Activated T-helper 2 cell treated with anti-CD3 and anti-CD28 coated beads, Interferon-gamma antibody, Interleukin-2, Interleukin-4, amounts not matched to agents 10 μg/mL and 5 μg/mL and 100 μg/mL, durations not matched to agents 14 hours and 24 hours and 36 hours (primary cell): ENCODE data around the gene SUCNR1. TPM values are rescaled to one million over a fixed set of nuclear protein-coding genes. Genes with fewer than 3 reads are reported as not detected.
"Not testable (repeated sequence)": the region's sequence is repeated elsewhere in the genome, so short reads cannot be mapped to it uniquely, and the experiment has no call there.

Experiments used
- DNase-seq: peaks from one replicate; pipeline ENCODE4 v3.0.0; 2021; ENCODE audit warnings: low spot score
- H3K27ac Mint-ChIP-seq: one replicate; pipeline ENCODE4 v1.8.0; 2021; ENCODE audit warnings: mixed read lengths
- H3K27me3 Mint-ChIP-seq: one replicate; pipeline ENCODE4 v1.8.0; 2021; ENCODE audit warnings: low read depth, mixed read lengths
- H3K36me3 Mint-ChIP-seq: one replicate; pipeline ENCODE4 v1.8.0; 2021; ENCODE audit warnings: low read depth, mixed read lengths
- H3K4me1 Mint-ChIP-seq: one replicate; pipeline ENCODE4 v1.8.0; 2021; ENCODE audit warnings: low read depth, mixed read lengths
- H3K4me3 Mint-ChIP-seq: one replicate; pipeline ENCODE4 v1.8.0; 2021; ENCODE audit warnings: low read depth, mild to moderate bottlenecking, moderate library complexity, mixed read lengths
- H3K9me3 Mint-ChIP-seq: one replicate; pipeline ENCODE4 v1.8.0; 2021; ENCODE audit warnings: mixed read lengths
- intact Hi-C: fragments of 100-400 bp; cut with micrococcal nuclease; formaldehyde crosslinking; loops from one replicate; pipeline ENCODE4 v1.15.1; 2023
- total RNA-seq: library from RNA; stranded (reverse); gene quantifications from 2 replicates; pipeline ENCODE4 v1.2.3, GENCODE V29; 2022

The SUCNR1 gene, protein sequence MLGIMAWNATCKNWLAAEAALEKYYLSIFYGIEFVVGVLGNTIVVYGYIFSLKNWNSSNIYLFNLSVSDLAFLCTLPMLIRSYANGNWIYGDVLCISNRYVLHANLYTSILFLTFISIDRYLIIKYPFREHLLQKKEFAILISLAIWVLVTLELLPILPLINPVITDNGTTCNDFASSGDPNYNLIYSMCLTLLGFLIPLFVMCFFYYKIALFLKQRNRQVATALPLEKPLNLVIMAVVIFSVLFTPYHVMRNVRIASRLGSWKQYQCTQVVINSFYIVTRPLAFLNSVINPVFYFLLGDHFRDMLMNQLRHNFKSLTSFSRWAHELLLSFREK
- not detected in 2 replicates for total RNA-seq

DNA sequence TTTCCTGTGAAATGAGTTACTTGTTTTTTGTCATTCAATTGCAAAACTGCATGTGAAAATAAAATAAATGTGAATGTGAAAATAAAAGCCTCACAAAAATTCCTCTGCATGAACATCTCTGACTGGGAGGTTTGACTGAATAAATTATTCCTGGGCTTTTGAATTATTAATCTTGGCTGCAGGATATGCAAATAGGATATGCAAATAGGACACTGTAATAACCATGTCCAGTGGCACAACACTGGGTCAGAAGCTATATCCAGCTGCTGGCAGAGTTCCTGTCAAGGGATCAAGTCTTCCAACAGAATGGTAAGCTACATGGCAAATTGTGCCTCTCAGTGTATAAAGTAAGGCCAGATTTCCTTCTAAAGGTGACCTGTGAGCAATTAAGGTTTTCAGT is at the start of gene SUCNR1:
SUCNR1 (plus strand) TSS at position 246 of the 400 bp plus-strand sequence. CDS start 6,250 bp downstream, outside the sequence.
- DNase-seq, result no peak
- intact Hi-C loops, result loop anchor here (10.0 kb wide), 1 partner anchor 569 kb away; no protein-coding TSS in a partner anchor
- Mint-ChIP-seq H3K27ac (no peak within 1 kb of the TSS), H3K36me3 (no peaks in the 10 kb centered on the region), H3K4me1 (peaks cover 23% of the 10 kb centered on the region), H3K27me3 (peaks cover 4% of the 10 kb centered on the region), H3K4me3 (no peak within 1 kb of the TSS), H3K9me3 (no peaks in the 10 kb centered on the region)

DNA sequence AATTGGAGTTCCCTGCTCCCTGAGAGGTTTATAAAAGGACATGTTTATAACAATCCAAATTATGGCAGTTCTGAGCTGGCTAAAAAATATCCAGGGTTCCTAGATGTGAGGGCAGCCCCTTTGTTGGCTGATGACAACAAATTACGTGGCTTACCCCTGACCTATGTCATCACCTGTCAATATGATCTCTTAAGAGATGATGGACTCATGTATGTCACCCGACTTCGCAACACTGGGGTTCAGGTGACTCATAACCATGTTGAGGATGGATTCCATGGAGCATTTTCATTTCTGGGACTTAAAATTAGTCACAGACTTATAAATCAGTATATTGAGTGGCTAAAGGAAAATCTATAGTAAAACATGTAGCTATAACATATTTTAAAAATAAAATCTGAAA is 45.6 kb upstream of the SUCNR1 start:
- intact Hi-C loops, result no loop called here
- no peak overlapping the region for H3K4me3 Mint-ChIP-seq
- DNase-seq, result no peak

DNA sequence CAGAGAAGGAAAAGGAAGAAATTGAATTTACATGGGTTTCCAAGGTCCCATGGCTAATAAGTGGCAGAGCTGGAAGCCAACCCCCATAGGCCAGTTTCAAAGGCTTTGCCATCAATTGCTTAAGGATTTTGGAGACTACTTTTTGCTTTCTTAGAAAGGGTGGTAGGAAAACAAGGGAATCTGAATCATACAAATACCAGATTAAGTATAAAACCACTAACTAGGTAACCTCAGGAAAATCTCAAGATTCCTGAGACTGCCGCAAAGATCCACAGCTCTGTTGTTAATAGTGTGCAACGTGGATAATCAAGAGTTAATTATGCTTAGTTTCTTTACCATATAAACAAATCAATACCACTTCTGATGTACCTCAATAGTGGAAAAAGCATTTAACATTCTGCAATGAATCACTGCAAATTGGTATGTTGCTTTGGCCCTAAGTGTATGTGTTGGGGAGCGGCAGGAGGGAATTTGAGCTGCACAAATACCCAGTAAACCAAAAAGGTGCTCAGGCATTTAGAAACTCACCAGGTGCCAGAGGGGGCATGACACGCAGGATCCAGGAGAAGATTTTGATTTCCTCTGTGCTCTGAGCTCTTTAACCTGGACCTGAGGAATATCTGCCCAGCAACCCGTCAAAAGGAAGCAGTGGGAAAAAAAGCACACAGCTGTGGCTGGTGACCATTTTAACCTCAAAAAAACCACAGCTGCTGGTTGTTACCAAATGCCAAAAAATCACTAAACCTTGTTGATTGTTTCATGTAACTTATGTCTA is 37.5 kb upstream of the SUCNR1 start:
- H3K27me3 Mint-ChIP-seq, result peaks cover 48% of the 10 kb centered on the region
- H3K4me1 Mint-ChIP-seq, result peaks cover 2% of the 10 kb centered on the region
- no peaks in the 10 kb centered on the region for H3K36me3 Mint-ChIP-seq
- no peak for DNase-seq
- intact Hi-C loops, result loop anchor here (5.0 kb wide), 2 partner anchors 369 to 669 kb away; no protein-coding TSS in a partner anchor
- no peak overlapping the region for H3K27ac Mint-ChIP-seq
- no peaks in the 10 kb centered on the region for H3K9me3 Mint-ChIP-seq
- H3K4me3 Mint-ChIP-seq, result no peak overlapping the region

More for the DNA sequence above, 45.6 kb upstream of the SUCNR1 start:
- H3K9me3 Mint-ChIP-seq, result no peaks in the 10 kb centered on the region
- no peaks in the 10 kb centered on the region for H3K4me1 Mint-ChIP-seq
- H3K36me3 Mint-ChIP-seq, result no peaks in the 10 kb centered on the region
- H3K27ac Mint-ChIP-seq, result no peak overlapping the region
- peaks cover 36% of the 10 kb centered on the region for H3K27me3 Mint-ChIP-seq

DNA sequence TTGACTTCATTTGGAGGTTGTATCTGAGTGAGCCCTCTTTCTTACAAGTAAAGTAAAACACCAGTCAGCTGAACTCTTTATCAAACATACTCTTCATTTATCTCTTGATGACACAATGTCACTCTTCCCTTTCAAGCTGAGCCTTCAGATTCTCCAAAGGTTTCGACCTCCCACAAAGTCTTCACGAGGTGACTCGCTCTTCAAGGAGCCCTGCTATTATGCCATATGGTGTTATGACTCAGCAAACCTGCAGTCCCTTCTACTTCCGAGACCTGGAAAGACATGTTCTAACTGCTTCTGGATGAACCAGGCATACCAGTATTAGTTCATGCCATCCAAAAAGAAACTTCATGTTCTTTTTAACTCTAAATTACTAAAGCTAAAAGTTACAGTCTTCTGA is 36.4 kb upstream of the SUCNR1 start:
- no peaks in the 10 kb centered on the region for H3K9me3 Mint-ChIP-seq
- H3K4me1 Mint-ChIP-seq, result peaks cover 2% of the 10 kb centered on the region
- H3K27me3 Mint-ChIP-seq, result peaks cover 46% of the 10 kb centered on the region
- no peak overlapping the region for H3K27ac Mint-ChIP-seq
- DNase-seq, result no peak
- H3K36me3 Mint-ChIP-seq, result no peaks in the 10 kb centered on the region
- no peak overlapping the region for H3K4me3 Mint-ChIP-seq
- intact Hi-C loops, result loop anchor here (5.0 kb wide), 2 partner anchors 370 to 670 kb away; no protein-coding TSS in a partner anchor

DNA sequence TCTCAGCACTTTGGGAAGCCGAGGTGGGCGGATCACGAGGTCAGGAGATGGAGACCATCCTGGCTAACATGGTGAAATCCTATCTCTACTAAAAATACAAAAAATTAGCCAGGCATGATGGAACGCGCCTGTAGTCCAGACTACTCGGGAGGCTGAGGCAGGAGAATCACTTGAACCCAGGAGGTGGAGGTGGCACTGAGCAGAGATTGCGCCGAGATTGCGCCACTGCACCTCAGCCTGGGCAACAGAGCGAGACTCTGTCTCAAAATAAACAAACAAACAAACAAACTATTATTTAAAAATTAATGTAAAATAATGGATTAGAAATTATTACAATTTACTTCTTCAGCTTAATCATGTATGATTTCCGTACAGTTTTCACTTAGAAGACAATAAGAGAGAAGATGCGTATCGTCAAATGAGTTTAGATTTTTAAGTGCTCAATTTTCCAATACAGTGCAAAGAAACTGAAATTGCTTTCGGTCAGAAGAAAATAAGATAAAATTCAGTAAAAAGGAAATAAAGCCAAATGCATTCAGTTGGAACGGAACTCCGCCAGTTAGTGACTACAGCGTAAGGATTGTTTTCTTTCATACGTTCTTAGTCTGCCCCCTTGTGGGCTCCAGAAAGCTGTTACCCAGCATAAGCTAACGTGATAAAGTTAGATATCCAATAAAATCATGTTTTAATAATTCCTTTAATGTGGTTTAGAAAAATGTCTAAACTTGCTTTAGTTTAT is 34.7 kb upstream of the SUCNR1 start:
- no peak overlapping the region for H3K4me3 Mint-ChIP-seq
- H3K36me3 Mint-ChIP-seq, result no peaks in the 10 kb centered on the region
- H3K9me3 Mint-ChIP-seq, result no peaks in the 10 kb centered on the region
- DNase-seq, result no peak
- peaks cover 39% of the 10 kb centered on the region for H3K27me3 Mint-ChIP-seq
- H3K4me1 Mint-ChIP-seq, result peaks cover 2% of the 10 kb centered on the region
- intact Hi-C loops, result loop anchor here (1.0 to 5.0 kb wide), 5 partner anchors 80 to 671 kb away; no protein-coding TSS in a partner anchor
- H3K27ac Mint-ChIP-seq, result no peak overlapping the region

DNA sequence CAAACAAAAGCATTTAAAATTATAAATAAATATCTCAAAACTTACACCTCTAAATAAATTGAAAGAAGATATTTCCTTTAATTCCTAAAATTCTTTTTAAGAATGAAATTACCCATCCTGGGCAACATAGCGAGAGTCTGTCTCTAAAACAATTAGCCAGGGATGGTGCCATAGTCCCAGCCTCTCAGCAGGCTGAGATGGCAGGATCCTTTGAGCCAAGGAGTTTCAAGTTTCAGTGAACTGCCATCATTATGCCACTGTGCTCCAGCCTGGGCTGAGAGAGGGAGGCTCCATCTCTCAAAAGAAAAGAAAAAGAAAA is 34.2 kb upstream of the SUCNR1 start:
- no peak for DNase-seq
- Mint-ChIP-seq H3K4me3 (no peak overlapping the region), H3K27ac (no peak overlapping the region), H3K4me1 (peaks cover 2% of the 10 kb centered on the region), H3K36me3 (no peaks in the 10 kb centered on the region), H3K9me3 (no peaks in the 10 kb centered on the region), H3K27me3 (peaks cover 40% of the 10 kb centered on the region)
- intact Hi-C loops, result loop anchor here (1.0 to 5.0 kb wide), 5 partner anchors 79 to 672 kb away; no protein-coding TSS in a partner anchor

DNA sequence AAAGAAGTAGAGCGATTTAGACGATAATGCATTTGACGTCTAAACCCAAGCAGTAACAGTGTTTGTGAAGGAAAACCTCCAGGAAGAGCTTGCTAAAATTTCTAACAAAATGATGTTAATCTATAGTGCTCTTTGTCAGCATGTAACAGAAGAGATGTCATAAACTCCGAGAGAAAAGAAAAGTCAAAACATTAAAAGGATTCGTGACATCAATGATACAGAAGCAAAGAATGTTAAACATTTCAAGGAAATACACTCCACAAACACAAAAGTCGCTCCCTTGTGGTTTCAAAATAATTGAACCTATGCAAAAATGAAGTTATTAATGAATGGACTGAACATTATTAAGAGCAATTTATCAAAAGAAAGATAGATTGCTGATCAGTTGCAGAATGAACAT is 31.6 kb upstream of the SUCNR1 start:
- DNase-seq, result no peak
- Mint-ChIP-seq H3K4me1 (peaks cover 2% of the 10 kb centered on the region), H3K9me3 (no peaks in the 10 kb centered on the region), H3K27me3 (peaks cover 32% of the 10 kb centered on the region), H3K27ac (no peak overlapping the region), H3K4me3 (no peak overlapping the region), H3K36me3 (no peaks in the 10 kb centered on the region)
- intact Hi-C loops, result no loop called here

DNA sequence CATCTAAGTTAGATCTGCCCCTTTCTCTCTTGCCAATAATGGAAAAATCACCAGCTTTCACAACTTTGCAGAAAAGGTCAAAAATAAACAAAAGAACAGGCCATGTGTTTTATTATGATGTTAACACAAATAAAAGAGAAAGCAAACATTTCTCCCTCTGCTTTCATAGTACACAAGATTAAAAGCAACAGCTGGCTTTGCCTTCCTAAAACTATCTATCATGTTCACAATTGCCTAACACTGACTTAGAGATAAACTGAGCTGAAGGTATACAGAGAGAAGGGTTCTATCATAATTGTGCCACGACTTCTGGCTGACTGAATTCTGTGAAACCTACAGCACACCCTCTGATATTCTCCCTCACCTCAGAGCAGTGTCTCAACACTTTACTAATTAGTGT is 30.2 kb upstream of the SUCNR1 start:
- intact Hi-C loops, result no loop called here
- H3K27ac Mint-ChIP-seq, result no peak overlapping the region
- no peak overlapping the region for H3K4me3 Mint-ChIP-seq
- no peaks in the 10 kb centered on the region for H3K4me1 Mint-ChIP-seq
- peaks cover 30% of the 10 kb centered on the region for H3K27me3 Mint-ChIP-seq
- DNase-seq, result no peak
- H3K36me3 Mint-ChIP-seq, result no peaks in the 10 kb centered on the region
- H3K9me3 Mint-ChIP-seq, result no peaks in the 10 kb centered on the region

DNA sequence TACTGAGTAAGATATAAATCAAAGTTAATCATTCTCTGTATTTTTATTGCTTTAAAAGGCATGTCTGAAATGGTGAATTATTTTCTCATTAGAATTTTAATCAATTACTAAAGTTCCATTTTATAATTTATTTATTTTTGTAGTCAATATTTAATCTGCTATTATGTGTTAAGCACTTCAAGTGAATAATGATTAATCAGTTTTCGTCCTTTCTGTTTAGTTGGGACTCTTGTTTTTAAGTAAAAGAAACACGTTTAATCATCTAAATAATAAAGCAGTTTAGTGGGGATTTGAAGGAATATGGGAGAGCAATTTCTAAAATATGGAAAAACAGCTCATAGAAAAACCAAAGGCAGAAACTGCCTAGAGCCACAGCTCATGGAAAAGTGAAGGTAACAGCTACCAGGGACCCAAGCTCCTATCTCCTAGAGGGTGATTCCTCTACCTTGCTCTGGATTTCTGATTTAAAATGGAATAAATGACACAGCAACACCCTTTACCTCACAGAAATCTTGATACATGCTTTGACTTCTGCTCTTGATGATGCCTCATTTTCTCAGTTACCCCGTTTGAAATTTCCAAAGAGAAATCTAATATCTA is 28.0 kb upstream of the SUCNR1 start:
- DNase-seq, result no peak
- intact Hi-C loops, result no loop called here
- H3K9me3 Mint-ChIP-seq, result peaks cover 5% of the 10 kb centered on the region
- no peaks in the 10 kb centered on the region for H3K36me3 Mint-ChIP-seq
- H3K27me3 Mint-ChIP-seq, result peaks cover 28% of the 10 kb centered on the region
- H3K4me3 Mint-ChIP-seq, result no peak overlapping the region
- no peaks in the 10 kb centered on the region for H3K4me1 Mint-ChIP-seq
- no peak overlapping the region for H3K27ac Mint-ChIP-seq

DNA sequence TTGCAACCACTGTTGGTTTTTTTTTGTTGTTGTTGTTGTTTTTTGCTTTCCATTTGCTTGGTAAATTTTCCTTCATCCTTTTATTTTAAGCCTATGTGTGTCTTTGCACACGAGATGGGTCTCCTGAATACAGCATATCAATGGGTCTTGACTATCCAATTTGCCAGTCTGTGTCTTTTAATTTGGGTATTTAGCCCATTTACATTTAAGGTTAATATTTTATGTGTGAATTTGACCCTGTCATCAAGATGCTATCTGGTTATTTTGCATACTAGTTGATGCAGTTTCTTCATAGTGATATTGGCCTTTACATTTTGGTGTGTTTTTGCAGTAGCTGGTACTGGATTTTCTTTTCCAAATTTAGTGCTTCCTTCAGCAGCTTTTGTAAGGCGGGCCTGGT is 23.4 kb upstream of the SUCNR1 start:
- H3K36me3 Mint-ChIP-seq, H3K4me3 Mint-ChIP-seq, H3K27ac Mint-ChIP-seq, DNase-seq, intact Hi-C loops, H3K4me1 Mint-ChIP-seq: not testable (repeated sequence)
- H3K27me3 Mint-ChIP-seq, result peaks cover 10% of the 10 kb centered on the region
- peaks cover 14% of the 10 kb centered on the region for H3K9me3 Mint-ChIP-seq

DNA sequence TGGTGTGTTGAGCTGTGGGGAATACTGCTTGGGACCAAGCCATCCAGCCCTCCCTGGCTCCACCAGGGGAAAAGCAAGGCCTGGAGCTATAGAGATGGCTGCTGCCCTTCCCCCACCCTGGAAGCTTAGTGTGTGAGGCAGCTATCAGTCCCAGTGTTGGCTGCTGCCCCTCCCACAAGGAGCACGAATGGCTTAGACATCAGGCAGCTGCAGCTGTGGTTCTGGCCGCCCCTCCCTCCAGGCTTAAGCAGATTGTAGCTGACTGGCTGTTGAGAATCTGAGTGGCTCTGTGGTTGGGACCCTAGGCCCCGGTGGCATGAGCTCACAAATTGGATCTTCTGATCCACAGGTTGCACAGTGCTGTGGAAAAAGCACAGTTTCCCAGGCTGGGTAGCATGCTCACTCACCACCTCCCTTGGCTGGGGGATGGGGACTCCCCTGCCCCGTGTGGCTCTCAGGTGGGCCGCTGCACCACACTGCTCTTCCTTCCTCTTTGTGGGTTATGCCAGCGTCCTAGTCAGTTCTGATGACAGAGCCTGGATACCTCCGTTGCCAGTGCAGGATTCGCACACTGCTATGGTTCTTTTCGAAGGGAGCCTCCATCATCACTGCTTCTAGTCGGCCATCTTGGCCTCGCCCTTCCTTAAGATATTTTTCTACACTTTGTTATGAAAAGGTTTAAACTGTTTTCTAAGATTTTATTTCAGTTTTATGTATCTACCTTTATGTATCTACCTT is 21.2 kb upstream of the SUCNR1 start:
- Mint-ChIP-seq H3K36me3 (no peaks in the 10 kb centered on the region), H3K27me3 (peaks cover 15% of the 10 kb centered on the region), H3K4me3 (no peak overlapping the region), H3K27ac (no peak overlapping the region), H3K9me3 (peaks cover 14% of the 10 kb centered on the region), H3K4me1 (no peaks in the 10 kb centered on the region)
- intact Hi-C loops, result no loop called here
- no peak for DNase-seq

DNA sequence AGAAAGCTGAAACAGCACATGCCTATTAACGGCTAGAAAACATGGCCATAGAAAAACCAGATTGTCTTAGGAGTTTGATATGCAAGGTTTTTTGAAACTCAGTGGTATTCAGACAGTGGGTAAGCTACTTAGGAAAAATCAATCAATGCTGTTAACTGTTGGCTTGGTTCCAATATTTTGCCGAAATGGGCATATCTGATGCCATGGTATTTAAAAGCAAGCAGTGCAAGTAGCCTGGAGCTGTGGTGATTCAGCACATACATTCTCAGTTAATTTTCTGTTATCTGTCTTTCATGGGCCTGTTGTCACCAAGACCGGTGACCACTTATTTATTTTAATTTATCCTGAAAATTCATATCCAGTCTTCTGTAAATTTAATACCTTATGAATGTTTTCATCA is 17.3 kb upstream of the SUCNR1 start:
- Mint-ChIP-seq H3K4me1 (no peaks in the 10 kb centered on the region), H3K36me3 (no peaks in the 10 kb centered on the region), H3K4me3 (no peak overlapping the region), H3K9me3 (peaks cover 3% of the 10 kb centered on the region), H3K27ac (no peak overlapping the region), H3K27me3 (peaks cover 24% of the 10 kb centered on the region)
- intact Hi-C loops, result no loop called here
- DNase-seq, result no peak
